CD4-positive, alpha-beta T cell (primary cell): ENCODE results near the gene HTR3B. TPM values are rescaled to one million over a fixed set of nuclear protein-coding genes. Genes with fewer than 3 reads are reported as not detected.

Experiments used
- ATAC-seq: fragments of 200-7000 bp; cut with Tn5 transposase; one replicate; pipeline ENCODE4 v1.10.0; 2022; ENCODE audit warnings: mild to moderate bottlenecking; ENCODE audit not compliant: poor library complexity
- CTCF ChIA-PET: fragments of 350-600 bp; sonication (Branson Sonifier 250); formaldehyde crosslinking; loops from one replicate; lab custom pipeline; 2021; ENCODE audit warnings: antibody characterized with exemption, inconsistent platforms; lab: Charles Lee
- POLR2A ChIA-PET: fragments of 350-600 bp; sonication (Branson Sonifier 250); formaldehyde crosslinking; loops from one replicate; lab custom pipeline; 2021; ENCODE audit warnings: antibody characterized with exemption, inconsistent platforms; lab: Charles Lee
- DNase-seq, 14 experiments: peaks; one replicate each; pipeline ENCODE4 v3.0.0-alpha.2; 2013 to 2020; ENCODE audit warnings: mixed read lengths in 2 of 14
- H3K27ac ChIP-seq, 2 donors: one replicate each; pipeline versions ENCODE4 v1.5.1 to v1.7.0; 2013; ENCODE audit warnings: low read length in 2 of 2, low read depth in 1 of 2, mild to moderate bottlenecking in 1 of 2
- H3K27me3 ChIP-seq, 2 experiments: 1 replicate in 1 of 2; 2 replicates in 1 of 2; pipeline versions ENCODE4 v1.6.1 to v1.7.0; 2013; ENCODE audit warnings: low read length in 2 of 2, control low read depth in 1 of 2, mild to moderate bottlenecking in 1 of 2, moderate library complexity in 1 of 2; ENCODE audit not compliant: insufficient read depth in 2 of 2, control insufficient read depth in 1 of 2
- H3K36me3 ChIP-seq: one replicate; pipeline ENCODE4 v1.6.1; 2013; ENCODE audit warnings: low read length, control low read depth; ENCODE audit not compliant: insufficient read depth
- H3K4me1 ChIP-seq: one replicate; pipeline ENCODE4 v1.6.1; 2013; ENCODE audit warnings: low read length, control low read depth; ENCODE audit not compliant: insufficient read depth
- H3K4me3 ChIP-seq: one replicate; pipeline ENCODE4 v1.5.1; 2013; ENCODE audit warnings: mild to moderate bottlenecking, low read length, moderate library complexity
- H3K9me3 ChIP-seq, 2 experiments: 1 replicate in 1 of 2; 2 replicates in 1 of 2; pipeline versions ENCODE4 v1.6.1 to v1.7.0; 2013; ENCODE audit warnings: low read length in 2 of 2, mild to moderate bottlenecking in 2 of 2, control low read depth in 1 of 2, moderate library complexity in 1 of 2; ENCODE audit not compliant: control insufficient read depth in 1 of 2, insufficient read depth in 1 of 2
- H3K27ac Mint-ChIP-seq: one replicate; pipeline ENCODE4 v1.8.0; 2020; ENCODE audit warnings: mixed read lengths
- H3K27me3 Mint-ChIP-seq: one replicate; pipeline ENCODE4 v1.8.0; 2021; ENCODE audit warnings: mixed read lengths
- H3K36me3 Mint-ChIP-seq: one replicate; pipeline ENCODE4 v1.8.0; 2021; ENCODE audit warnings: low read depth, mixed read lengths
- H3K4me1 Mint-ChIP-seq: one replicate; pipeline ENCODE4 v1.8.0; 2021; ENCODE audit warnings: low read depth, mixed read lengths
- H3K4me3 Mint-ChIP-seq: one replicate; pipeline ENCODE4 v1.8.0; 2020; ENCODE audit warnings: mild to moderate bottlenecking, mixed read lengths
- H3K9me3 Mint-ChIP-seq: one replicate; pipeline ENCODE4 v1.8.0; 2020; ENCODE audit warnings: mixed read lengths
- CTCF ChIP-seq: fragments of 200-600 bp; IDR thresholded peaks from one replicate; pipeline ENCODE4 v1.8.0; 2022; ENCODE audit warnings: antibody characterized with exemption, mild to moderate bottlenecking
- intact Hi-C, 2 experiments: fragments of 100-400 bp; cut with DNase I in 1 of 2; cut with micrococcal nuclease in 1 of 2; formaldehyde crosslinking; loops; one replicate each; pipeline versions ENCODE4 v1.15.1 to v1.9.0; 2023 to 2025; cut with DNase I, micrococcal nuclease
- total RNA-seq, 174 experiments: library from RNA in 2 of 174; stranded (reverse) in 2 of 174; gene quantifications; one replicate each; pipeline ENCODE4 v1.2.3 and lab custom pipeline; 2021 to 2026

HTR3B gene
- total RNA-seq, 2 experiments from 2014 or later, result not detected

- Mint-ChIP-seq H3K9me3 (no peaks in the 10 kb centered on the region), H3K4me1 (no peaks in the 10 kb centered on the region), H3K27ac (no peak overlapping the region), H3K27me3 (peaks cover 26% of the 10 kb centered on the region), H3K4me3 (no peak overlapping the region), H3K36me3 (no peaks in the 10 kb centered on the region)
- intact Hi-C loops, result no loop called here
- Histone ChIP-seq H3K36me3 (no peaks in the 10 kb centered on the region), H3K9me3 (peaks cover 0 to 6% of the 10 kb centered on the region in 2 experiments), H3K27me3 (peaks cover 7 to 8% of the 10 kb centered on the region in 2 experiments), H3K27ac (no peak overlapping the region), H3K4me1 (no peaks in the 10 kb centered on the region), H3K4me3 (no peak overlapping the region)
- ChIA-PET POLR2A (no interaction called here), CTCF (interaction anchor here (0.6 kb wide), 1 partner anchor 257 kb away, joined by 3 read pairs; no protein-coding TSS in a partner anchor)
- DNase-seq (no peak), ATAC-seq (no peak)
- no peak for TF ChIP-seq CTCF
Observed at GRCh38 chr11:113985906-113986305, 81.3 kb downstream of the HTR3B start.

- ATAC-seq, result no peak
- CTCF ChIA-PET, result no interaction called here
- intact Hi-C loops, result no loop called here
- no peak for DNase-seq
- no peaks in the 10 kb centered on the region for H3K36me3 ChIP-seq
- no peaks in the 10 kb centered on the region for H3K4me1 ChIP-seq
- Mint-ChIP-seq H3K27me3 (peaks cover 32% of the 10 kb centered on the region), H3K4me3 (no peak overlapping the region), H3K9me3 (no peaks in the 10 kb centered on the region), H3K36me3 (no peaks in the 10 kb centered on the region), H3K4me1 (no peaks in the 10 kb centered on the region), H3K27ac (no peak overlapping the region)
- POLR2A ChIA-PET, result no interaction called here
- peaks cover 7 to 8% of the 10 kb centered on the region in 2 experiments for H3K27me3 ChIP-seq
- no peak overlapping the region for H3K4me3 ChIP-seq
- no peak for TF ChIP-seq CTCF
- H3K27ac ChIP-seq, result no peak overlapping the region
- H3K9me3 ChIP-seq, result peaks cover 0 to 6% of the 10 kb centered on the region in 2 experiments
Observed at GRCh38 chr11:113986351-113987140, 82.0 kb downstream of the HTR3B start.

- POLR2A ChIA-PET, result no interaction called here
Observed at GRCh38 chr11:113989381-113989780, 84.8 kb downstream of the HTR3B start.

More at GRCh38 chr11:113989381-113989780, 84.8 kb downstream of the HTR3B start:
- H3K27me3 Mint-ChIP-seq, result peaks cover 47% of the 10 kb centered on the region
- no peak for TF ChIP-seq CTCF
- intact Hi-C loops, result no loop called here
- no peaks in the 10 kb centered on the region for H3K36me3 ChIP-seq
- H3K27me3 ChIP-seq, result peaks cover 7 to 13% of the 10 kb centered on the region in 2 experiments
- no peaks in the 10 kb centered on the region for H3K4me1 Mint-ChIP-seq
- no peak for ATAC-seq
- no peaks in the 10 kb centered on the region for H3K36me3 Mint-ChIP-seq
- H3K27ac Mint-ChIP-seq, result no peak overlapping the region
- no peaks in the 10 kb centered on the region for H3K9me3 Mint-ChIP-seq
- no peaks in the 10 kb centered on the region for H3K4me1 ChIP-seq
- peaks cover 0 to 6% of the 10 kb centered on the region in 2 experiments for H3K9me3 ChIP-seq
- CTCF ChIA-PET, result no interaction called here
- H3K27ac ChIP-seq, result no peak overlapping the region
- H3K4me3 Mint-ChIP-seq, result no peak overlapping the region
- H3K4me3 ChIP-seq, result no peak overlapping the region
- DNase-seq, result no peak
